Prostate gland (tissue), 2 donors: ENCODE results near the gene PCDH18.

Source experiments
- CTCF ChIP-seq, 4 experiments: fragments of 200-600 bp in 2 of 4; fragments of 450-650 bp in 2 of 4; sonication (generic) in 2 of 4; IDR thresholded peaks; 1 replicate in 3 of 4; 2 replicates in 1 of 4; pipeline ENCODE4 v1.5.1; 2016 to 2019; ENCODE audit warnings: antibody characterized with exemption in 4 of 4, mild to moderate bottlenecking in 2 of 4, moderate library complexity in 2 of 4
- POLR2AphosphoS5 ChIP-seq: sonication (generic); formaldehyde crosslinking; IDR thresholded peaks from one replicate; pipeline ENCODE4 v1.6.1; 2017; ENCODE audit warnings: antibody characterized with exemption

- TF ChIP-seq CTCF (IDR thresholded peaks at IDR 0.05) (no peak), POLR2AphosphoS5 (no peak)
These were observed 39.9 kb upstream of the PCDH18 start for GRCh38 chr4:137572163-137572562.
